ENCODE data around the gene CHERP.
"Not testable (repeated sequence)": the region's sequence is repeated elsewhere in the genome, so short reads cannot be mapped to it uniquely, and the experiment has no call there.

Gene CHERP

GRCh38 chr19:16554776-16555175 is 12.5 kb upstream of the CHERP start:
- H3K4me3 ChIP-seq (ENCODE audit: low read depth, low read length) = no peak overlapping the region
- TF ChIP-seq CTCF (IDR thresholded peaks at IDR 0.05; ENCODE audit: low read depth, low read length) = no peak

GRCh38 chr19:16551902-16552301 is 9.7 kb upstream of the CHERP start:
- H3K4me3 ChIP-seq (ENCODE audit: low read depth, low read length) = not testable (repeated sequence)

- TF ChIP-seq CTCF (IDR thresholded peaks at IDR 0.05; ENCODE audit: low read depth, low read length) = no peak
- H3K4me3 ChIP-seq (ENCODE audit: low read depth, low read length) = no peak overlapping the region
Measured at GRCh38 chr19:16548956-16549355, 6.7 kb upstream of the CHERP start.

- TF ChIP-seq CTCF (IDR thresholded peaks at IDR 0.05; ENCODE audit: low read depth, low read length) = no peak
- H3K4me3 ChIP-seq (ENCODE audit: low read depth, low read length) = no peak overlapping the region
Measured at GRCh38 chr19:16544473-16545231, 2.4 kb upstream of the CHERP start.

- not testable (repeated sequence) for H3K4me3 ChIP-seq (ENCODE audit: low read depth, low read length)
Measured at GRCh38 chr19:16543734-16544133, 1.5 kb upstream of the CHERP start.

- peak overlapping the region; percentile 75 for H3K4me3 ChIP-seq (ENCODE audit: low read depth, low read length)
- no peak for TF ChIP-seq CTCF (IDR thresholded peaks at IDR 0.05; ENCODE audit: low read depth, low read length)
Measured at GRCh38 chr19:16542910-16543472, 754 bp upstream of the CHERP start.

- no peak for TF ChIP-seq CTCF (IDR thresholded peaks at IDR 0.05; ENCODE audit: low read depth, low read length)
- H3K4me3 ChIP-seq (ENCODE audit: low read depth, low read length) = peak overlapping the region; percentile 75
Measured at GRCh38 chr19:16541526-16542044, 652 bp downstream of the CHERP start.

- no peak for TF ChIP-seq CTCF (IDR thresholded peaks at IDR 0.05; ENCODE audit: low read depth, low read length)
- H3K4me3 ChIP-seq (ENCODE audit: low read depth, low read length) = peak overlapping the region; percentile 75
Measured at GRCh38 chr19:16540948-16541347, 1.3 kb downstream of the CHERP start.
